Measurements from ENCODE around the gene COPB2. TPM values are rescaled to one million over a fixed set of nuclear protein-coding genes. Genes with fewer than 3 reads are reported as not detected.

COPB2 gene
- total and polyA plus RNA-seq, 2 of the 4 experiments (the other 2 are of a cell fraction): 179 to 363 TPM

- Histone ChIP-seq H2AK5ac (ENCODE audit: low read depth, low read length) (no peak overlapping the region), H2BK5ac (ENCODE audit: low read depth, low read length, poor library complexity, severe bottlenecking) (no peak overlapping the region), H3K27me3 (ENCODE audit: control insufficient read depth, insufficient read depth, low read length) (no peaks in the 10 kb centered on the region), H3K18ac (ENCODE audit: low read depth, low read length) (no peak overlapping the region), H4K8ac (ENCODE audit: low read depth in 2 of 2, low read length in 2 of 2) (no peak overlapping the region), H2AFZ (replicated peaks; ENCODE audit: low read length, poor library complexity) (no peak overlapping the region), H3K36me3 (ENCODE audit: control insufficient read depth, insufficient read depth, low read length) (no peaks in the 10 kb centered on the region), H3K4me1 (ENCODE audit: control insufficient read depth, insufficient read depth, low read length) (no peaks in the 10 kb centered on the region), H2AK9ac (replicated peaks; ENCODE audit: low read depth, low read length, poor library complexity) (no peak overlapping the region), H4K20me1 (ENCODE audit: insufficient read depth, low read length) (no peaks in the 10 kb centered on the region), H3K9ac (ENCODE audit: low read depth, low read length) (no peak overlapping the region), H3K4ac (ENCODE audit: low read depth, low read length) (no peak overlapping the region), H3K56ac (ENCODE audit: extremely low read depth, insufficient read depth, low read length) (no peak overlapping the region), H3K23ac (ENCODE audit: low read depth, low read length) (no peak overlapping the region), H3K9me3 (ENCODE audit: control insufficient read depth, insufficient read depth, low read length) (peaks cover 2% of the 10 kb centered on the region; the same call in 1 of the 2 replicates), H3K14ac (replicated peaks; ENCODE audit: low read depth, low read length) (no peak overlapping the region), H2BK20ac (ENCODE audit: low read depth, low read length) (no peak overlapping the region), H2BK15ac (ENCODE audit: low read depth, low read length) (no peak overlapping the region), H3K27ac (ENCODE audit: insufficient read depth, low read length) (no peak overlapping the region), H2BK120ac (ENCODE audit: low read depth, low read length) (no peak overlapping the region), H4K91ac (ENCODE audit: insufficient read depth, low read depth, low read length) (no peak overlapping the region), H3K4me3 (ENCODE audit: insufficient read depth, low read depth, low read length) (no peak overlapping the region), H3K4me2 (ENCODE audit: low read depth, low read length) (no peak overlapping the region), H4K5ac (ENCODE audit: low read depth, low read length) (no peak overlapping the region), H3K9me1 (ENCODE audit: insufficient read depth, low read length) (no peaks in the 10 kb centered on the region), H3K79me1 (ENCODE audit: low read depth in 1 of 2, low read length in 2 of 2) (no peaks in the 10 kb centered on the region)
- no TSS peak for BruUV-seq (replicated peaks)
- TF ChIP-seq RAD21 (IDR thresholded peaks at IDR 0.05; ENCODE audit: low read length) (no peak), SMC3 (IDR thresholded peaks at IDR 0.05; ENCODE audit: low read depth, low read length) (no peak), MXI1 (IDR thresholded peaks at IDR 0.05; ENCODE audit: borderline replicate concordance, low read depth, low read length) (no peak), RFX5 (IDR thresholded peaks at IDR 0.05; ENCODE audit: low read depth, low read length) (no peak), CHD1 (IDR thresholded peaks at IDR 0.05; ENCODE audit: low read depth, low read length) (no peak)
- no peak for DNase-seq
- intact Hi-C loops (cut with micrococcal nuclease): no loop called here
- no peak for ATAC-seq (ENCODE audit: low read depth)
- CTCF ChIA-PET: no interaction called here
- in situ Hi-C loops (cut with MboI; ENCODE audit: low sequenced_read_pairs): no loop called here
- WGBS, 2 experiments (ENCODE audit: extremely low coverage in 2 of 2, insufficient read length in 1 of 2): 60% methylated on average over 1 of the region's 3 CpGs; no CpG with 5 or more reads in 1 of the 2 experiments
- POLR2A ChIA-PET (ENCODE audit: unreplicated experiment): no interaction called here
- dilution Hi-C loops (cut with HindIII; ENCODE audit: low sequenced_read_pairs, unreplicated experiment): no loop called here
Measured at GRCh38 chr3:139396707-139397106, 7.3 kb upstream of the COPB2 start.
